ENCODE results near the gene NPR1.

Gene NPR1

DNA sequence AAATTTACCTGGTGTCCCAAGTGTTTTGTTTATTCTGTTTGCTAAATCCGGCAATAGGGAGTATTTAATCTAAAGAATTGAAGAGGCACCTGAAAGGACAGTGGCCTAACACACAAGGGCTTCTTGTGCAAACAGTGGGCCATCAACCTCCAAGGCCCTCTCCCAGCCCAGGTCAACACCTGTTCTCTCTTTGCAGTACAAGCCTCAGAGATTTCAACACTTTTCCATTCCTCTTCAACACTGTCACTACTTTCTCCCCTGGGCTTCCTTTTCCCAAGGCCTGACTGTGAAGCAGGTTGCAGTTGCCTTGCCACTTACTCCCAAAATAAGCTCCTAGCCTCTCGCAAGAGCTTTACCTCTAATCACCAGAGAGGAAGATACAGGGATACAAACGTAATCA lies 23.2 kb upstream of the NPR1 start:
- no peak overlapping the region for H2AFZ ChIP-seq (ENCODE audit: low read depth, low read length)
- no peak overlapping the region for H2BK15ac ChIP-seq (ENCODE audit: low read depth, poor library complexity, severe bottlenecking)
- no peak overlapping the region for H4K91ac ChIP-seq (ENCODE audit: low read length)
- no peak overlapping the region for H3K4me2 ChIP-seq (ENCODE audit: low read length, poor library complexity, severe bottlenecking)
- no peak overlapping the region for H4K8ac ChIP-seq (ENCODE audit: low read length)
- H3K4me3 ChIP-seq (ENCODE audit: insufficient read depth in 1 of 2, low read depth in 1 of 2, low read length in 2 of 2): no peak overlapping the region
- WGBS: 100% methylated on average over 2 of the region's 3 CpGs
- no peak overlapping the region for H3K27ac ChIP-seq (ENCODE audit: low read length, poor library complexity, severe bottlenecking)
- H2BK5ac ChIP-seq (ENCODE audit: low read depth, low read length, poor library complexity, severe bottlenecking): no peak overlapping the region
- H3K36me3 ChIP-seq (ENCODE audit: control insufficient read depth in 1 of 2, insufficient read depth in 2 of 2, low read depth in 1 of 2, low read length in 2 of 2): peaks cover 3% of the 10 kb centered on the region in 2 experiments
- H3K9me3 ChIP-seq (ENCODE audit: control insufficient read depth, low read length): no peaks in the 10 kb centered on the region
- no peak overlapping the region for H2BK120ac ChIP-seq (ENCODE audit: low read depth, low read length)
- H3K79me1 ChIP-seq (replicated peaks; ENCODE audit: low read length, poor library complexity, severe bottlenecking): no peaks in the 10 kb centered on the region
- no peak overlapping the region for H3K14ac ChIP-seq (ENCODE audit: low read length in 2 of 2)
- no peak overlapping the region for H3K4ac ChIP-seq (ENCODE audit: low read depth in 1 of 2, low read length in 2 of 2)
- H3K9ac ChIP-seq (ENCODE audit: low read length): no peak overlapping the region
- no peak overlapping the region for H2BK12ac ChIP-seq (ENCODE audit: low read length in 2 of 2)
- no peak overlapping the region for H2AK5ac ChIP-seq (ENCODE audit: low read length, severe bottlenecking)
- no peak for DNase-seq
- H3K18ac ChIP-seq (ENCODE audit: low read depth in 1 of 2, low read length in 2 of 2): no peak overlapping the region
- no peak overlapping the region for H3K23ac ChIP-seq (ENCODE audit: low read length in 2 of 2)
- H3K27me3 ChIP-seq (ENCODE audit: control insufficient read depth in 1 of 2, insufficient read depth in 1 of 2, low read length in 2 of 2): no peaks in the 10 kb centered on the region
- H3K4me1 ChIP-seq (ENCODE audit: control insufficient read depth, insufficient read depth, low read depth, low read length): peaks cover 8% of the 10 kb centered on the region

GRCh38 chr1:153658400-153659174 lies 19.9 kb upstream of the NPR1 start, which contains the start of gene SNAPIN:
SNAPIN (plus strand) TSS chr1:153658703; CDS start chr1:153658744, 41 bp downstream.
- WGBS: 3% methylated on average over 53 of the region's 53 CpGs
- H3K18ac ChIP-seq (ENCODE audit: low read depth in 1 of 2, low read length in 2 of 2): peak within 1 kb of the TSS; percentile 80 to 99
- no peak within 1 kb of the TSS for H3K23ac ChIP-seq (ENCODE audit: low read length in 2 of 2)
- peak within 1 kb of the TSS; percentile 60 for H4K91ac ChIP-seq (ENCODE audit: low read length)
- H3K4me2 ChIP-seq (ENCODE audit: low read length, poor library complexity, severe bottlenecking): peak within 1 kb of the TSS; percentile 57
- H2BK12ac ChIP-seq (ENCODE audit: low read length in 2 of 2): peak within 1 kb of the TSS in 1 of 2 experiments; percentile 80
- no peaks in the 10 kb centered on the region for H3K9me3 ChIP-seq (ENCODE audit: control insufficient read depth, low read length)
- H3K14ac ChIP-seq (ENCODE audit: low read length in 2 of 2): peak within 1 kb of the TSS in 1 of 2 experiments; percentile 28
- peak within 1 kb of the TSS; percentile 50 for H3K27ac ChIP-seq (ENCODE audit: low read length, poor library complexity, severe bottlenecking)
- H2BK120ac ChIP-seq (ENCODE audit: low read depth, low read length): peak within 1 kb of the TSS; percentile 56
- H3K36me3 ChIP-seq (ENCODE audit: control insufficient read depth in 1 of 2, insufficient read depth in 2 of 2, low read depth in 1 of 2, low read length in 2 of 2): peaks cover 19 to 35% of the 10 kb centered on the region in 2 experiments
- peak within 1 kb of the TSS; percentile 100 for H2BK15ac ChIP-seq (ENCODE audit: low read depth, poor library complexity, severe bottlenecking)
- DNase-seq: peak; percentile 88
- H2AK5ac ChIP-seq (ENCODE audit: low read length, severe bottlenecking): peak within 1 kb of the TSS; percentile 94
- H4K8ac ChIP-seq (ENCODE audit: low read length): peak within 1 kb of the TSS; percentile 93
- peak within 1 kb of the TSS; percentile 100 for H2AFZ ChIP-seq (ENCODE audit: low read depth, low read length)
- no peaks in the 10 kb centered on the region for H3K27me3 ChIP-seq (ENCODE audit: control insufficient read depth in 1 of 2, insufficient read depth in 1 of 2, low read length in 2 of 2)
- peak within 1 kb of the TSS; percentile 49 to 73 for H3K4ac ChIP-seq (ENCODE audit: low read depth in 1 of 2, low read length in 2 of 2)
- H3K4me3 ChIP-seq (ENCODE audit: insufficient read depth in 1 of 2, low read depth in 1 of 2, low read length in 2 of 2): peak within 1 kb of the TSS; percentile 94 to 98
- peak within 1 kb of the TSS; percentile 95 for H3K9ac ChIP-seq (ENCODE audit: low read length)
- peak within 1 kb of the TSS; percentile 99 for H2BK5ac ChIP-seq (ENCODE audit: low read depth, low read length, poor library complexity, severe bottlenecking)
- peaks cover 6% of the 10 kb centered on the region for H3K4me1 ChIP-seq (ENCODE audit: control insufficient read depth, insufficient read depth, low read depth, low read length)
- peaks cover 4% of the 10 kb centered on the region for H3K79me1 ChIP-seq (replicated peaks; ENCODE audit: low read length, poor library complexity, severe bottlenecking)

GRCh38 chr1:153659175-153659534 lies 19.3 kb upstream of the NPR1 start:
- Histone ChIP-seq H3K4me2 (ENCODE audit: low read length, poor library complexity, severe bottlenecking) (peak overlapping the region; percentile 57), H3K4me1 (ENCODE audit: control insufficient read depth, insufficient read depth, low read depth, low read length) (peaks cover 6% of the 10 kb centered on the region), H2AFZ (ENCODE audit: low read depth, low read length) (no peak overlapping the region), H3K4ac (ENCODE audit: low read depth in 1 of 2, low read length in 2 of 2) (peak overlapping the region in 1 of 2 experiments; percentile 20), H3K79me1 (replicated peaks; ENCODE audit: low read length, poor library complexity, severe bottlenecking) (peaks cover 4% of the 10 kb centered on the region), H3K14ac (ENCODE audit: low read length in 2 of 2) (peak overlapping the region in 1 of 2 experiments; percentile 8), H3K4me3 (ENCODE audit: insufficient read depth in 1 of 2, low read depth in 1 of 2, low read length in 2 of 2) (peak overlapping the region; percentile 94 to 98), H3K23ac (ENCODE audit: low read length in 2 of 2) (no peak overlapping the region), H3K9ac (ENCODE audit: low read length) (peak overlapping the region; percentile 95), H2BK15ac (ENCODE audit: low read depth, poor library complexity, severe bottlenecking) (no peak overlapping the region), H3K27me3 (ENCODE audit: control insufficient read depth in 1 of 2, insufficient read depth in 1 of 2, low read length in 2 of 2) (no peaks in the 10 kb centered on the region), H3K9me3 (ENCODE audit: control insufficient read depth, low read length) (no peaks in the 10 kb centered on the region), H3K18ac (ENCODE audit: low read depth in 1 of 2, low read length in 2 of 2) (no peak overlapping the region), H2BK12ac (ENCODE audit: low read length in 2 of 2) (no peak overlapping the region), H3K27ac (ENCODE audit: low read length, poor library complexity, severe bottlenecking) (peak overlapping the region; percentile 42), H2BK120ac (ENCODE audit: low read depth, low read length) (no peak overlapping the region), H2BK5ac (ENCODE audit: low read depth, low read length, poor library complexity, severe bottlenecking) (peak overlapping the region; percentile 99), H4K91ac (ENCODE audit: low read length) (peak overlapping the region; percentile 18), H2AK5ac (ENCODE audit: low read length, severe bottlenecking) (no peak overlapping the region), H4K8ac (ENCODE audit: low read length) (no peak overlapping the region), H3K36me3 (ENCODE audit: control insufficient read depth in 1 of 2, insufficient read depth in 2 of 2, low read depth in 1 of 2, low read length in 2 of 2) (peaks cover 19 to 40% of the 10 kb centered on the region in 2 experiments)
- no peak for DNase-seq
- WGBS: 61% methylated on average over 8 of the region's 8 CpGs

GRCh38 chr1:153659656-153660055 lies 18.8 kb upstream of the NPR1 start:
- H2BK12ac ChIP-seq (ENCODE audit: low read length in 2 of 2): no peak overlapping the region
- no peaks in the 10 kb centered on the region for H3K9me3 ChIP-seq (ENCODE audit: control insufficient read depth, low read length)
- H3K36me3 ChIP-seq (ENCODE audit: control insufficient read depth in 1 of 2, insufficient read depth in 2 of 2, low read depth in 1 of 2, low read length in 2 of 2): peaks cover 24 to 45% of the 10 kb centered on the region in 2 experiments
- H3K27ac ChIP-seq (ENCODE audit: low read length, poor library complexity, severe bottlenecking): no peak overlapping the region
- H2AK5ac ChIP-seq (ENCODE audit: low read length, severe bottlenecking): no peak overlapping the region
- WGBS: 95% methylated on average over 9 of the region's 9 CpGs
- H2AFZ ChIP-seq (ENCODE audit: low read depth, low read length): no peak overlapping the region
- H3K27me3 ChIP-seq (ENCODE audit: control insufficient read depth in 1 of 2, insufficient read depth in 1 of 2, low read length in 2 of 2): no peaks in the 10 kb centered on the region
- peak overlapping the region in 1 of 2 experiments; percentile 98 for H3K4me3 ChIP-seq (ENCODE audit: insufficient read depth in 1 of 2, low read depth in 1 of 2, low read length in 2 of 2)
- no peak overlapping the region for H4K8ac ChIP-seq (ENCODE audit: low read length)
- H2BK5ac ChIP-seq (ENCODE audit: low read depth, low read length, poor library complexity, severe bottlenecking): no peak overlapping the region
- no peak overlapping the region for H3K23ac ChIP-seq (ENCODE audit: low read length in 2 of 2)
- H3K4me2 ChIP-seq (ENCODE audit: low read length, poor library complexity, severe bottlenecking): peak overlapping the region; percentile 57
- no peak overlapping the region for H3K18ac ChIP-seq (ENCODE audit: low read depth in 1 of 2, low read length in 2 of 2)
- no peak for DNase-seq
- H3K9ac ChIP-seq (ENCODE audit: low read length): peak overlapping the region; percentile 95
- peaks cover 6% of the 10 kb centered on the region for H3K4me1 ChIP-seq (ENCODE audit: control insufficient read depth, insufficient read depth, low read depth, low read length)
- no peak overlapping the region for H3K4ac ChIP-seq (ENCODE audit: low read depth in 1 of 2, low read length in 2 of 2)
- no peak overlapping the region for H2BK15ac ChIP-seq (ENCODE audit: low read depth, poor library complexity, severe bottlenecking)
- H2BK120ac ChIP-seq (ENCODE audit: low read depth, low read length): no peak overlapping the region
- no peak overlapping the region for H3K14ac ChIP-seq (ENCODE audit: low read length in 2 of 2)
- H3K79me1 ChIP-seq (replicated peaks; ENCODE audit: low read length, poor library complexity, severe bottlenecking): peaks cover 4% of the 10 kb centered on the region
- no peak overlapping the region for H4K91ac ChIP-seq (ENCODE audit: low read length)
